HL-60/S4 treated with retinoic acid at 250 ng/mL for 4 days and 3 days (cell line): ENCODE data around the gene GNA14.
"Not testable (repeated sequence)": the region's sequence is repeated elsewhere in the genome, so short reads cannot be mapped to it uniquely, and the experiment has no call there.

Source experiments
- in situ Hi-C: fragments of 300-500 bp; cut with MboI; formaldehyde crosslinking; loops from 2 replicates; pipeline ENCODE4 v1.7.0; 2022; ENCODE audit warnings: low sequenced_read_pairs

The GNA14 gene

GRCh38 chr9:77647267-77648233 is 572 bp downstream of the GNA14 start:
- in situ Hi-C loops: no loop called here

- in situ Hi-C loops: no loop called here
Observed at GRCh38 chr9:77643871-77644270, 4.3 kb downstream of the GNA14 start.

- in situ Hi-C loops: no loop called here
Observed at GRCh38 chr9:77640741-77641580, 7.2 kb downstream of the GNA14 start.

- in situ Hi-C loops: no loop called here
Observed at GRCh38 chr9:77632652-77633051, 15.5 kb downstream of the GNA14 start.

- in situ Hi-C loops: not testable (repeated sequence)
Observed at GRCh38 chr9:77628864-77629263, 19.3 kb downstream of the GNA14 start.

GRCh38 chr9:77616191-77616590 is 31.9 kb downstream of the GNA14 start:
- in situ Hi-C loops: no loop called here

GRCh38 chr9:77614645-77615044 is 33.5 kb downstream of the GNA14 start:
- in situ Hi-C loops: no loop called here

GRCh38 chr9:77606526-77606925 is 41.6 kb downstream of the GNA14 start:
- in situ Hi-C loops: no loop called here

- in situ Hi-C loops: no loop called here
Observed at GRCh38 chr9:77605449-77606220, 42.5 kb downstream of the GNA14 start.

GRCh38 chr9:77604316-77604715 is 43.8 kb downstream of the GNA14 start:
- in situ Hi-C loops: no loop called here

- in situ Hi-C loops: no loop called here
Observed at GRCh38 chr9:77602852-77603251, 45.3 kb downstream of the GNA14 start.

- in situ Hi-C loops: no loop called here
Observed at GRCh38 chr9:77601476-77602099, 46.5 kb downstream of the GNA14 start.

GRCh38 chr9:77600810-77601209 is 47.3 kb downstream of the GNA14 start:
- in situ Hi-C loops: no loop called here

- in situ Hi-C loops: no loop called here
Observed at GRCh38 chr9:77599492-77599891, 48.6 kb downstream of the GNA14 start.

- in situ Hi-C loops: no loop called here
Observed at GRCh38 chr9:77598991-77599390, 49.1 kb downstream of the GNA14 start.

GRCh38 chr9:77598524-77598923 is 49.6 kb downstream of the GNA14 start:
- in situ Hi-C loops: no loop called here

GRCh38 chr9:77597057-77597456 is 51.1 kb downstream of the GNA14 start:
- in situ Hi-C loops: no loop called here

GRCh38 chr9:77595426-77596095 is 52.6 kb downstream of the GNA14 start:
- in situ Hi-C loops: no loop called here

- in situ Hi-C loops: no loop called here
Observed at GRCh38 chr9:77594963-77595362, 53.2 kb downstream of the GNA14 start.

GRCh38 chr9:77593528-77593927 is 54.6 kb downstream of the GNA14 start:
- in situ Hi-C loops: no loop called here
